VCaP (cell line): Measurements from ENCODE around the gene PLD6.

Experiments
- H3K27ac ChIP-seq: fragments of 450-650 bp; 2 replicates; pipeline ENCODE4 v1.5.1; 2017
- TF ChIP-seq, protein P1 (sequence below): fragments of 450-650 bp; conservative IDR thresholded peaks from 2 replicates; pipeline ENCODE4 v1.5.1; 2017; ENCODE audit warnings: mild to moderate bottlenecking, moderate library complexity

PLD6 gene

DNA sequence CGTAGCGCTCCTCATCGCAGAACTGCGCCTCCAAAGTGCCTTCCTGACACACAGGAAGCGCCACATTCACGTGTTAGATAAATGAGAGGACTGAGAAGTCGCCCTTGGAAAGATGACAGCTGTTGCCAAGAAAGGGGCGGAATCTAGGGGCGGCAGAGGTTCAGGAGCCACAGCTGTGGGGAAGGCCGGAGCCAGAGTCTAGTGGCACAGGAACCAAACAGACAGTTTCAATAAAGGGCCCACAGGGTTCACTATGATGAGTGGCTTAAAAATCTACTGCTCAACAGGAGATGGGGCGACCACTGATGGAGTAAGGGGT is 26.1 kb upstream of the PLD6 start:
- TF ChIP-seq, protein P1, sequence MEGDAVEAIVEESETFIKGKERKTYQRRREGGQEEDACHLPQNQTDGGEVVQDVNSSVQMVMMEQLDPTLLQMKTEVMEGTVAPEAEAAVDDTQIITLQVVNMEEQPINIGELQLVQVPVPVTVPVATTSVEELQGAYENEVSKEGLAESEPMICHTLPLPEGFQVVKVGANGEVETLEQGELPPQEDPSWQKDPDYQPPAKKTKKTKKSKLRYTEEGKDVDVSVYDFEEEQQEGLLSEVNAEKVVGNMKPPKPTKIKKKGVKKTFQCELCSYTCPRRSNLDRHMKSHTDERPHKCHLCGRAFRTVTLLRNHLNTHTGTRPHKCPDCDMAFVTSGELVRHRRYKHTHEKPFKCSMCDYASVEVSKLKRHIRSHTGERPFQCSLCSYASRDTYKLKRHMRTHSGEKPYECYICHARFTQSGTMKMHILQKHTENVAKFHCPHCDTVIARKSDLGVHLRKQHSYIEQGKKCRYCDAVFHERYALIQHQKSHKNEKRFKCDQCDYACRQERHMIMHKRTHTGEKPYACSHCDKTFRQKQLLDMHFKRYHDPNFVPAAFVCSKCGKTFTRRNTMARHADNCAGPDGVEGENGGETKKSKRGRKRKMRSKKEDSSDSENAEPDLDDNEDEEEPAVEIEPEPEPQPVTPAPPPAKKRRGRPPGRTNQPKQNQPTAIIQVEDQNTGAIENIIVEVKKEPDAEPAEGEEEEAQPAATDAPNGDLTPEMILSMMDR = no peak
- no peak overlapping the region for H3K27ac ChIP-seq

DNA sequence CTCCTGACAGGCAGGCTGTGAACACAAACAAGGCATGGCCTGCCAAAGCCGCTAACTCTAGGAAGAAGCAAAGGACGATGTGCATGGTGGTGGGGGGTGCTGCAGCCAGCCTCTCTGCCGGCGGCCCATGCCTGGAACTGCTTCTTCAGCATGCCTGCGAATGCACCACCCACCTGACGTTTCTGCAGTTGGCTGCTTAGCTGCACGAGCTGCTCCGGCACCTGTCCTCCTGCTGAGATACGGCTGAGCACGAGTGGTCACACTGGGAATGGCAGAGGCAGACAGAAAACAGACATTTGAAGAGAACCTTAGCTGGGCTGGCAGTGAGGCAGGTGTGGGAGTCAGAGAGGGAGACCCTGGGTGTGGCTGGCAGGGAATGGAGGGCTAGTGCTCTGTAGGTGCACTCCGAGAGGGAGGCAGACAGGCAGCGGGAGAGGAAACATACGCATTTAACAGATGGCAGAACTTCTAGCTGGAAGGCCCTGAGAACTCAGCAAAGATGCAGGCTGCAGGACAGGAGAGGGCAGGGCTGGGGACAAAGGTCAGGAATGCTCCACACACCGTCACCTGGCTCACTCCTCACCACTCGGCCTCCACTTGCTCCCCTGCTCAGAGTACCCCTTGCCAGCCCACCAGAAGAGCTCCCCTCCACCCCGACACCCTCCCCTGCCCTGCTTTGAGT is 25.6 kb upstream of the PLD6 start:
- H3K27ac ChIP-seq = no peak overlapping the region

DNA sequence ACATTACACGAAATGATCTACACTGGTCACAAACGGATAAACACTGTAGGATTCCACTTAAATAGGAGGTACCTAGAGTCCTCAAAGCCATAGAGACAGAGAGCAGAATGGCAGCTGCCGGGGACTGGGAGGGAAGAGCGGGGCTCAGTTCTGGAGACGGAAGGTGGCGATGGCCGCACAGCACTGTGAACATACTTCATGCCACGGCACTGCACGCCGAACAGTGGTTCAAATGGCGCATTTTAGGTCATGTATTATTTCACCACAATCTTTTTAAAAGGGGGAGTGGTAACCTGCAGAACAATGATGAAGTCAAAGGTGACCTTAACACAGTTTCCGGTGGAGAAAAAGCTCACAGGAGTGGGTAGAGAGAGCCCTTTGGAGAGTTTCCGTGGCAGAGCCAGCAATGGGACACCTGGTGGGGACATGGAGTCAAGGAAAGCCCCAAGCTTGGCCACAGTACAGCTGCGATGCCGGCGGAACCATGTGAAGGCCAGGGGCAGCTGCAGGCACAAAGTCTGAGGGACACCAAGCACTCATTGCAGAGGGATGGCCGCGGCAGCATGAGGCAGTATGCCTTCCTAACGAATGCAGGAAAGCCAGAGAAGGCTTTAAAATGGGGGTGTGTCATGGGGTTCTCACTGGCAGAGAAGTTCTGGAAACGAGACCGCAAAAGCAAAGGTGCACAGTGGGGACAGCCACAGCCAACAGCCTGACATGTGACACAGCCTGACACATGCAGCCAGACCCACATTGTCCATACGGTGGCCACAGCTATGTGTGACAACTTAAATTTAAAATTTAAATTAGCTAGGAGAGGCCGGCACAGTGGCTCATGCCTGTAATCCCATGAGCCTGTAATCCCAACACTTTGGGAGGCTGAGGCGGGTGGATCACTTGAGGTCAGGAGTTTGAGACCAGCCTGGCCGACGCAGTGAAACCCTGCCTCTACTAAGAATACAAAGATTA is 23.6 kb upstream of the PLD6 start:
- TF ChIP-seq, protein P1 = no peak
- H3K27ac ChIP-seq = peak overlapping the region; percentile 73

More for the DNA sequence above, 25.6 kb upstream of the PLD6 start:
- TF ChIP-seq, protein P1 = no peak

DNA sequence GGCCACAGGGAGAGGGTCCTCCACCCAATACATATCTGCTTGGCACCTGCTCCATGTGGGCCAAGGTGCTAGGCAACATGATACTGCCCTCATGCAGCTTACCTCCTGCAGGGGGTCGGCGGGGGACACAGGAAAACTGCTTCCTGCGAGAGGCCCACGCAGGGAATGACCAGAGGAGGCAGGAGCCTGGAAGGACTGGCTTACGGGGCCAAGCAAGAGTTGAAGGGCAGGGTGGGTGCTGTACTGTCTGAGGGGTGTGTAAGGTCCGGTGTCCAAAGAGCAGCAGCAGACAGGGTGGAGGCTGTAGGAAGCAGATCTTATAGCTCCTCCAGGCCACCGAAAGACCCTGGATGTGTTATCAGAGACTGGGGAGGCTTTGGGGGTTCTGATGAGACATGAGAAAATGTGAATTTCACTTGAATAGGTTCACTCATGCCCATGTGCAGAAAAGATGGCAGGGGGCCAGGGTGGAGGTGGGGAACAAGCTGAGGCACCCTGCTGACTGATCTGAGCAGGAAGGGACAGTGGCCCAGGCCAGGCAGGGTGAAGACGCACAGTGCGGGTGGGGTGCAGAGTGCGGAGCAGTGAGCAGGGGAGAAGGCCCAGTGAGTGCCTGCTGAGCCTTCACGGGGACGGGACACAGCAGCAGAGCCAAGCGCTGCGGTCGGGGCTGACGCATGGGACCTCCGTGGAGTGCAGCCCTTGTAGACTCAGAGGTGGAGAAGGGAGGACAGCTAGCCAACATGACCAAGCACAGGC is 22.6 kb upstream of the PLD6 start:
- H3K27ac ChIP-seq = peak overlapping the region; percentile 73
- TF ChIP-seq, protein P1 = no peak

DNA sequence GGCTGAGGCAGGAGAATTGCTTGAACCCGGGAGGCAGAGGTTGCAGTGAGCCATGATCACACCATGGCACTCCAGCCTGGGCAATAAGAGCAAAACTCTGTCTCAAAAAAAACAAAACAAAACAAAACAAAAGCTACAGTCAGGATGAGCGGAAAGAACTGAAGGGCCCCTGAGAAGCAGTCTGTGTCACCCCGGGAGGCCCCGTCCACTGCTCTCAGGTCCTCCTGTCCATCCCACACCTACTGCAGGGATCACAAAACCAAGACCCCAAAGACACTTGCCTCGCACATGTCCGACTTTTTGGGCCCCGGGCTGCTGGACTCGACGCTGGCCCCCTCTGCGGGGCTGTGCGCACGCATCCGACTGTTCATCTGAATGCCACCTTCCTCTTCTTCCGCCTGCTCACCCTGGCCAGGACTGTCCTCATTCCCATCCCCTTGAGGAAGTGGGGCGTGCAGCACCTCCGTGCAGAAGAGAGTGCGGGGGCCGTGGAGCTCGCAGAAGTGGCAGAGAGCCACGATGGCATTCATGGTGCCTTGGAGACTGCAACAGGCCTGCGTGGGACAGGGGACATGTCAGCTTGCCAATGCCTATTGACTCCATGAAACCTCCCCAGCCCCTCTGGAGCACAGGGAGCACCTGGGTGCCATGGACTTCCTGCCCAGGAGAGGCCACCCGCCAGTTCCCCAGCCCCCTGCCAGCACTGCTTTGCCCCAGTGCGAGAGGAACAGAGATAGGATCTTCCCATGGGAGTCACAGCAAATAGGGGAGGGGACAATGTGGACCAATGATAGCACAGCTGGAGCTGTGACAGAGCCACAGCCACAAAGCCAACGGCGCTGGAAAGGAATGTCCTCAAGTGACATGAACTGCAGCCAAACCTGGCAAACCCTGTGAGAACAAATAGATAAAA is 21.7 kb upstream of the PLD6 start:
- TF ChIP-seq, protein P1 = no peak

DNA sequence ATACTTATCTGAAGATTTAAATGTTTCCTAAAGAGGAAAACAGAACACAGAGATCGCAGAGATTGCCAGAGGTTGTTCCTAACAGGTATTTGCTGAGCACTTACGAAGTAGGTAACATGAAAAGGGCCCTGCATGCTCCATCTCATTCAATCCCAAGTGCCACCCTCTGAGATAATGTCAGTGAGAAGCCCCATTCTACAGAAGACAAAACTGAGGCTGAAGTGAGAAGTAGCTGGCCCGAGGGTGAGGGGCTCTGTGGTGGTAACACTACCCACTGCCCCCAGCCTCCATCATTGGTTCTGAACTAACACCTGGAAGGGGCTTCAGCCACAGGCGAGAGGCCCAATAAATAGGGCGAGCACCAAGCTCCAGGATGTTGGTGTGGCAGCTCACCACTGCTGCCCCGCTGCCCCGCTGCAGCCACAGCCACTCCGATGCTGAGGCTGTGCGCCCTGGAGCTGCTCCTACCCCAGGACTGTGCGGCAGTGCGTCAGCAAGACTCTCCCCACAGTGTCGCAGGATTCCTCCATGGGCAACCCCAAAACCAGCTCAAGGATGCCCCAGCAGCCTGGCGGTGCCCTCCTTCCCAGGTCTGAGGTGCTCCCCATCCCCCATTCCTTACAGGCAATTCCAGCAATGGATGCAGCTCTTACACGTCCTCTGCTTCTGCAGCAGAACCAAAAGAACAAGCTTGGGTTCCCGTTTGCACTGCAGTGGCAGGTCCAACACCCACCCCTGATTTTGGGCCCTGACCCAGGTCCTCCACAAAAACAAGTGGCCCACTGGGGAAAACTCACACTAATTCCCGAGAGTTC is 20.5 kb upstream of the PLD6 start:
- H3K27ac ChIP-seq = peak overlapping the region; percentile 73
- TF ChIP-seq, protein P1 = no peak

More for the DNA sequence above, 21.7 kb upstream of the PLD6 start:
- H3K27ac ChIP-seq = peak overlapping the region; percentile 73
